Measurements from ENCODE around the gene GALNT2. TPM values are rescaled to one million over a fixed set of nuclear protein-coding genes. Genes with fewer than 3 reads are reported as not detected.

Gene GALNT2
- total RNA-seq, 1 donor from 2014 or later, result 66.3 TPM

DNA sequence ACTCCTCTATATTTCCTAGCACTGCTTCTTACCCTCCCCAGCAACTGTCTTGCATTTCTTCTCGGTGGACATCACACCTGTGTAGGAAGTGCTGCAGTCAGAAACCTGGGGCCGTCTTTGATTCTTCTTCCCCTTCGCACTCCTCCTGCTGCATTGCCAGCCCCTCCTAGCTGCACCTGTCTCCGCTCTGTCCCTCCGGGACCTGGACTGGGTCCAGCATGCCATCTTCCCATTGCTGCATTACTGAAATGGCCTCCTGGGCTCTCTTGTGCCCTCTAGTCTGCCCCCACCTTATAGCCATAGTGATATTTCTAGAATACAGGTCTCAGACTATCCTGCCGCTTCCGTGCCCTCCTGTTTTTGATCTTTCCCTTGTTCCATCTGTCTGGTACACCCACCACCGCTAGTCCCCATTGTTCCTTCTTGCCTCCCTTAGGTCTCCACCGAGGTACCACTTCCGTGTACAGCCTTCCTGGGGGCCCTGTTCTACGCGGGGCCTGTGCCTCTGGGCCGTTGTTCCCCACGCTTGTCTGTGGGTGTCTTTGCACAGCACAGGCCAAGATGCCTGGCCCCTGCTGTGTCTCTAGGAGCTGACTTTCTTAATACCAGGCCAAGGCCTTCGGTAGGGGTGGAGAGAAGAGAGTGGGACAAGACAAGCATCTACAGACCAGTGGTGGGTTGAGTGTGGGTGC lies 107.6 kb downstream of the GALNT2 start:
- no peak for DNase-seq (ENCODE audit: extremely low spot score, unreplicated experiment)
- H3K4me3 Mint-ChIP-seq, result no peak overlapping the region

DNA sequence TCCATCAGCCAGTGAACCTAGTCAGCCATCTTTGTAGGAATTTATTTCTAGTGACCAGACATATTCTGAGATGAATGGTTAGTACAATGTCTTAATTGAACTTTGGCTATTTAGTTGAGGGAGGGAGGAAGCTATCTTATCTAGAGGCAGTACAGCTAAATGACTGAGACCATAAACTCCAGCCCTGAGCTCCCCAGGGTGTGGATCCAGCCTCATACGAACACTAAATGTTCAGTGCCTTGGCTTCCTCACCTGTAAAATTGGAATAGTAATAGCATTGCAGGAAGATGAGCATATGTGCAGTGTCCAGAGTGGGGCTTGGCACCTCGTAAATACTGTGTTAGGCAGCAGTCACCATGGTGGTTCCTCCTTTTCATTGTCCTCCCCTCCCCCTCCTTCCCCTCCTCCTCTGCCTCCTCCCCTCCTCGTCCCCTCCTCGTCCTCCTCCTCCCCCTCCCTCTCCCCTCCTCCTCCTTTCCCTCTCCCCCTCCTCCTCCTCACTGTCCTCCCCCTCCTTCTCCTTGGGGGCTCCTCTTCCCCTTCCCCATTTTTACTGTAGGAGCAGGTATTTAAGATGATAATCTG lies 108.2 kb downstream of the GALNT2 start:
- no peaks in the 10 kb centered on the region for H3K9me3 Mint-ChIP-seq
- H3K27me3 Mint-ChIP-seq, result no peaks in the 10 kb centered on the region
- no peak overlapping the region for H3K27ac Mint-ChIP-seq
- H3K4me3 Mint-ChIP-seq, result no peak overlapping the region
- peaks cover 18% of the 10 kb centered on the region for H3K36me3 Mint-ChIP-seq
- no peak for DNase-seq (ENCODE audit: extremely low spot score, unreplicated experiment)
- TF ChIP-seq, protein P1, sequence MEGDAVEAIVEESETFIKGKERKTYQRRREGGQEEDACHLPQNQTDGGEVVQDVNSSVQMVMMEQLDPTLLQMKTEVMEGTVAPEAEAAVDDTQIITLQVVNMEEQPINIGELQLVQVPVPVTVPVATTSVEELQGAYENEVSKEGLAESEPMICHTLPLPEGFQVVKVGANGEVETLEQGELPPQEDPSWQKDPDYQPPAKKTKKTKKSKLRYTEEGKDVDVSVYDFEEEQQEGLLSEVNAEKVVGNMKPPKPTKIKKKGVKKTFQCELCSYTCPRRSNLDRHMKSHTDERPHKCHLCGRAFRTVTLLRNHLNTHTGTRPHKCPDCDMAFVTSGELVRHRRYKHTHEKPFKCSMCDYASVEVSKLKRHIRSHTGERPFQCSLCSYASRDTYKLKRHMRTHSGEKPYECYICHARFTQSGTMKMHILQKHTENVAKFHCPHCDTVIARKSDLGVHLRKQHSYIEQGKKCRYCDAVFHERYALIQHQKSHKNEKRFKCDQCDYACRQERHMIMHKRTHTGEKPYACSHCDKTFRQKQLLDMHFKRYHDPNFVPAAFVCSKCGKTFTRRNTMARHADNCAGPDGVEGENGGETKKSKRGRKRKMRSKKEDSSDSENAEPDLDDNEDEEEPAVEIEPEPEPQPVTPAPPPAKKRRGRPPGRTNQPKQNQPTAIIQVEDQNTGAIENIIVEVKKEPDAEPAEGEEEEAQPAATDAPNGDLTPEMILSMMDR (conservative IDR thresholded peaks at IDR 0.05), result no peak
- peaks cover 12% of the 10 kb centered on the region for H3K4me1 Mint-ChIP-seq (ENCODE audit: unreplicated experiment)

More for the DNA sequence above, 107.6 kb downstream of the GALNT2 start:
- H3K36me3 Mint-ChIP-seq, result peaks cover 17% of the 10 kb centered on the region
- peaks cover 12% of the 10 kb centered on the region for H3K4me1 Mint-ChIP-seq (ENCODE audit: unreplicated experiment)
- H3K9me3 Mint-ChIP-seq, result no peaks in the 10 kb centered on the region
- H3K27me3 Mint-ChIP-seq, result no peaks in the 10 kb centered on the region
- H3K27ac Mint-ChIP-seq, result no peak overlapping the region
- TF ChIP-seq, protein P1 (conservative IDR thresholded peaks at IDR 0.05), result no peak

DNA sequence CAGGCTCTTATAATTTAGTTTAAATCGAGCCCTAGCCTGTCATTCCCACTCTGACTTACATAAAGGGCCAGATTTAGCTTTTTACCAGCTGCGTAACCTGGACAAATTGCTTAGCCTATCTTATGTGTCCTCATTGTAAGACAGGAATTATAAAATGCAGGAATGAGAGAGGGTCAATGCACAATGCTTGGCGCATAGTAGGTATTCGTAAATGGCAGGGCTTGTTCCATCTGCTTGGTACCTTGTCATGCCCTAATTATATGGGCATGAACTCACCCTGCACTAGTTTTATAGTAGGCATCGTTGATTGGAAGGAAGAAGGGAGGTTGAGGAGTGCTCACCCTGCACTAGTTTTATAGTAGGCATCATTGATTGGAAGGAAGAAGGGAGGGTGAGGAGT lies 108.8 kb downstream of the GALNT2 start:
- H3K4me3 Mint-ChIP-seq, result no peak overlapping the region
- TF ChIP-seq, protein P1 (conservative IDR thresholded peaks at IDR 0.05), result no peak
- no peak for DNase-seq (ENCODE audit: extremely low spot score, unreplicated experiment)
- H3K27me3 Mint-ChIP-seq, result no peaks in the 10 kb centered on the region
- H3K9me3 Mint-ChIP-seq, result no peaks in the 10 kb centered on the region
- peaks cover 6% of the 10 kb centered on the region for H3K4me1 Mint-ChIP-seq (ENCODE audit: unreplicated experiment)
- H3K36me3 Mint-ChIP-seq, result peaks cover 15% of the 10 kb centered on the region
- H3K27ac Mint-ChIP-seq, result no peak overlapping the region

DNA sequence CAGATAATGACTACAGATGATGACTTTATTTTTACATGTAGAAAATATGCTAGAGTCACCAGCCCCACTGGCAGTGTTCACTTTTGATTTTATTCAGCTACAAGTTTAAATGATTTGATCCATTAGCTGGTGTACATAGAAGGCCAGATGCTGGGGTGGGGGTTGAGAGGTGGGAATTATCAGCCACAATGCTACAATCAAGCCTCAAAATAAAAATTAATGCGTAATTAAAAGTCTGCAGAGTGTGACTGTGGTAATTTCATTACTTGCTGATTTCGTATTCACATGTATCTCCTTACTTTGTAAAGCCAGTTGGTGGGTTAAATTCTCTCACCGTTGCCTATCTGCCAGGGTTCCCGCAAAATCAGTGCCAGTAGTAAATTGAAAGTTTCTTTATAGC lies 109.3 kb downstream of the GALNT2 start:
- no peaks in the 10 kb centered on the region for H3K27me3 Mint-ChIP-seq
- DNase-seq (ENCODE audit: extremely low spot score, unreplicated experiment), result no peak
- H3K4me1 Mint-ChIP-seq (ENCODE audit: unreplicated experiment), result peaks cover 4% of the 10 kb centered on the region
- no peak overlapping the region for H3K27ac Mint-ChIP-seq
- TF ChIP-seq, protein P1 (conservative IDR thresholded peaks at IDR 0.05), result no peak
- no peaks in the 10 kb centered on the region for H3K9me3 Mint-ChIP-seq
- H3K4me3 Mint-ChIP-seq, result no peak overlapping the region
- H3K36me3 Mint-ChIP-seq, result peaks cover 18% of the 10 kb centered on the region

DNA sequence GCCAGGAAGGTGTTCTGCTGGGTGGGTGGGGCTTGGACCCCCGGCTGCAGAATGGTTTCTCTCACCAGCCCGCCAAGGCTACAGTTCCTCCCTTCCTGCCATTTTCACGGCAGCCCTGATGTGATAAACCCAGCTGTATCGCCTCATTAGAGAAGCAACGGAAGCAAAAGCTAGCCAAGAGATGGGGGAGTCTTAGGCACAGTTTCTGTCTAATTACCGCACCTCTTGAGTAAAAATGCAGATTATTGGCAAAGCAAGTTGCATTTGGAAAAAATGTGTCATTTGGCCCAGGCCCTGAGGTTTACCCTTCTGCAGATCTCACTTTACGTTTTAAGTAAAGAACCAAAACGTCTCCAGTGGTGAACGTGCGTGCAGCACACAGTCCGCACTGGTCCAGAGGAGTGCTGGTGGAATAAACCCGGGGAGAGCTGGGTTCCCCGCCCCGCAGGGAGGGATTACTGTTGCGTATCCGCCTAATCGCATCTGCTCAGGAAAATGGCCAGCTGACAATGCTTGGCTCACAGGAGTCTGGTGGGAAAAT lies 109.9 kb downstream of the GALNT2 start:
- TF ChIP-seq, protein P1 (conservative IDR thresholded peaks at IDR 0.05), result no peak
- peaks cover 23% of the 10 kb centered on the region for H3K36me3 Mint-ChIP-seq
- H3K4me1 Mint-ChIP-seq (ENCODE audit: unreplicated experiment), result peaks cover 9% of the 10 kb centered on the region
- H3K27ac Mint-ChIP-seq, result no peak overlapping the region
- H3K4me3 Mint-ChIP-seq, result no peak overlapping the region
- no peaks in the 10 kb centered on the region for H3K27me3 Mint-ChIP-seq
- no peak for DNase-seq (ENCODE audit: extremely low spot score, unreplicated experiment)
- H3K9me3 Mint-ChIP-seq, result no peaks in the 10 kb centered on the region

Measured in type B pancreatic cell (in vitro differentiated cells).